Effector CD4-positive, alpha-beta T cell (primary cell): ENCODE data around the gene MATN1.

Experiments
- DNase-seq: peaks from one replicate; pipeline ENCODE4 v3.0.0-alpha.2; 2020

MATN1 gene

GRCh38 chr1:30715216-30715615 lies 8.2 kb downstream of the MATN1 start:
- no peak for DNase-seq

- no peak for DNase-seq
These were observed 8.8 kb downstream of the MATN1 start for GRCh38 chr1:30714536-30715090.

- no peak for DNase-seq
These were observed 9.4 kb downstream of the MATN1 start for GRCh38 chr1:30714025-30714424.

- DNase-seq, result no peak
These were observed 10.1 kb downstream of the MATN1 start for GRCh38 chr1:30713311-30713710.

GRCh38 chr1:30712583-30712982 lies 10.8 kb downstream of the MATN1 start:
- DNase-seq, result no peak

GRCh38 chr1:30710407-30710806 lies 13.0 kb downstream of the MATN1 start:
- no peak for DNase-seq

- DNase-seq, result no peak
These were observed 15.0 kb downstream of the MATN1 start for GRCh38 chr1:30708361-30708728.

GRCh38 chr1:30707412-30708360 lies 15.7 kb downstream of the MATN1 start:
- peak; percentile 36 for DNase-seq

GRCh38 chr1:30706528-30706927 lies 16.9 kb downstream of the MATN1 start:
- DNase-seq, result no peak

- DNase-seq, result no peak
These were observed 17.7 kb downstream of the MATN1 start for GRCh38 chr1:30705698-30706097.

GRCh38 chr1:30704765-30705509 lies 18.4 kb downstream of the MATN1 start:
- no peak for DNase-seq

GRCh38 chr1:30704271-30704670 lies 19.1 kb downstream of the MATN1 start:
- no peak for DNase-seq

GRCh38 chr1:30702823-30703222 lies 20.6 kb downstream of the MATN1 start:
- DNase-seq, result no peak

- no peak for DNase-seq
These were observed 22.1 kb downstream of the MATN1 start for GRCh38 chr1:30701258-30701633.

- DNase-seq, result no peak
These were observed 22.7 kb downstream of the MATN1 start for GRCh38 chr1:30700528-30701257.

- no peak for DNase-seq
These were observed 23.6 kb downstream of the MATN1 start for GRCh38 chr1:30699762-30700161.

- DNase-seq, result no peak
These were observed 24.9 kb downstream of the MATN1 start for GRCh38 chr1:30698401-30698981.

- DNase-seq, result no peak
These were observed 25.6 kb downstream of the MATN1 start for GRCh38 chr1:30697571-30698376.

- no peak for DNase-seq
These were observed 26.6 kb downstream of the MATN1 start for GRCh38 chr1:30696831-30697230.

- DNase-seq, result no peak
These were observed 27.9 kb downstream of the MATN1 start for GRCh38 chr1:30695439-30695841.

GRCh38 chr1:30694280-30695175 lies 28.9 kb downstream of the MATN1 start:
- DNase-seq, result no peak
